PFSK-1 (cell line): Measurements from ENCODE around the gene CHMP6.
A peak's percentile ranks its signal among the peaks of the same experiment; 100 is the strongest.

Source experiments
- POLR2AphosphoS5 ChIP-seq: IDR thresholded peaks from 2 replicates; pipeline ENCODE4 v1.6.1; 2012; ENCODE audit warnings: low read depth, mild to moderate bottlenecking, control low read depth, low read length, moderate library complexity
- SIN3A ChIP-seq: IDR thresholded peaks from 2 replicates; pipeline ENCODE4 v1.6.1; 2012; ENCODE audit warnings: mild to moderate bottlenecking, low read length, moderate library complexity, borderline replicate concordance; ENCODE audit not compliant: insufficient read depth
- TAF1 ChIP-seq: IDR thresholded peaks from 2 replicates; pipeline ENCODE4 v1.6.1; 2012; ENCODE audit warnings: low read length, control low read depth, borderline replicate concordance; ENCODE audit not compliant: insufficient read depth
- TF ChIP-seq, protein P1 (sequence below), 2 experiments: IDR thresholded peaks; 2 replicates each; pipeline versions ENCODE4 v1.6.1 to v1.8.0; 2011 to 2012; ENCODE audit warnings: low read depth in 2 of 2, low read length in 2 of 2, control low read depth in 1 of 2, inconsistent platforms in 1 of 2, mild to moderate bottlenecking in 1 of 2, moderate library complexity in 1 of 2; ENCODE audit not compliant: insufficient read depth in 1 of 2

DNA sequence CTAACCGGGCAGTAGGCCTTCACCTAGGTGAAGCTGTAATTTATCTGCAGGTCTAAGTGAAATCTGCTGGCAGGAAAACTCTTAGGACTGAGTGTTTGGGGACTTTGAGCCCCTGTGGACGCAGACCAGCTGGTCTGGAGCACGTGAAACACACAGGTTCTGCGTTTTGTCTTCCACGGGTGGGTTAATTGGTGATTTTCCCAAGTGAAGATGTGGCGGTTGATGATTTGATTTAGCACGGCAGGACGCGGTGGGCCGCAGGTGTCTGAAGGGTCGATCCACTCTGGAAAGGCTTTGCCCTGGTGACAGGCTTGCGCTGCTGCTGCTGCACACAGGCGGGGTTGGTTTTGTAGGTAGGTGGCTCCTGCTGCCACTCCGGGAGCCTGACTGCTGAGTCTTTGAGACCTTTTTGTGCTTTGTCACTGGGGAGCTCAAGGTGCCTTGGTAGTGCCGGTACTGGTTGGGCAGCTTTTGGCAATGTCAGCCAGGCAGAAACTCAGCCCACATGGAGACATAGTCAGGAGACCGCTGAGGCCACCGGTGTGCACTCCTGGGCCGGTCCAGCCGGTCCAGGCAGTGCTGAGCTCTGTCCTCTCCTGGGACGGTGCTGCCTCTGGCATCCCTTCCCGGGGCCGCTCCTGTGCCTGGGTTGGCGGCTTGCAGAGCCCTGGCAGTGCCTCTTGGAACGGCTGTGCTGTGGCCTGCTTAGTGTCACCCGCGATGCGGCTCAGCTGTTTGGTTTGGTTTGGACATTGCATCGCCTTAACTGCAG lies 45.6 kb downstream of the CHMP6 start:
- TF ChIP-seq POLR2AphosphoS5 (0 out of 2 replicates have a peak, but pooled peaks have one; percentile 3), TAF1 (no peak), SIN3A (no peak)
- TF ChIP-seq, protein P1, sequence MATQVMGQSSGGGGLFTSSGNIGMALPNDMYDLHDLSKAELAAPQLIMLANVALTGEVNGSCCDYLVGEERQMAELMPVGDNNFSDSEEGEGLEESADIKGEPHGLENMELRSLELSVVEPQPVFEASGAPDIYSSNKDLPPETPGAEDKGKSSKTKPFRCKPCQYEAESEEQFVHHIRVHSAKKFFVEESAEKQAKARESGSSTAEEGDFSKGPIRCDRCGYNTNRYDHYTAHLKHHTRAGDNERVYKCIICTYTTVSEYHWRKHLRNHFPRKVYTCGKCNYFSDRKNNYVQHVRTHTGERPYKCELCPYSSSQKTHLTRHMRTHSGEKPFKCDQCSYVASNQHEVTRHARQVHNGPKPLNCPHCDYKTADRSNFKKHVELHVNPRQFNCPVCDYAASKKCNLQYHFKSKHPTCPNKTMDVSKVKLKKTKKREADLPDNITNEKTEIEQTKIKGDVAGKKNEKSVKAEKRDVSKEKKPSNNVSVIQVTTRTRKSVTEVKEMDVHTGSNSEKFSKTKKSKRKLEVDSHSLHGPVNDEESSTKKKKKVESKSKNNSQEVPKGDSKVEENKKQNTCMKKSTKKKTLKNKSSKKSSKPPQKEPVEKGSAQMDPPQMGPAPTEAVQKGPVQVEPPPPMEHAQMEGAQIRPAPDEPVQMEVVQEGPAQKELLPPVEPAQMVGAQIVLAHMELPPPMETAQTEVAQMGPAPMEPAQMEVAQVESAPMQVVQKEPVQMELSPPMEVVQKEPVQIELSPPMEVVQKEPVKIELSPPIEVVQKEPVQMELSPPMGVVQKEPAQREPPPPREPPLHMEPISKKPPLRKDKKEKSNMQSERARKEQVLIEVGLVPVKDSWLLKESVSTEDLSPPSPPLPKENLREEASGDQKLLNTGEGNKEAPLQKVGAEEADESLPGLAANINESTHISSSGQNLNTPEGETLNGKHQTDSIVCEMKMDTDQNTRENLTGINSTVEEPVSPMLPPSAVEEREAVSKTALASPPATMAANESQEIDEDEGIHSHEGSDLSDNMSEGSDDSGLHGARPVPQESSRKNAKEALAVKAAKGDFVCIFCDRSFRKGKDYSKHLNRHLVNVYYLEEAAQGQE (IDR thresholded peaks at IDR 0.05; ENCODE audit: insufficient read depth in 1 of 2, low read depth in 2 of 2, low read length in 2 of 2) = no peak
